Measurements from ENCODE around the gene KDM4C.

- TF ChIP-seq YY1 (IDR thresholded peaks at IDR 0.05; ENCODE audit: low read depth), result no peak
- no peak for TF ChIP-seq TAF1 (IDR thresholded peaks at IDR 0.05; ENCODE audit: low read depth)
- TF ChIP-seq EP300 (IDR thresholded peaks at IDR 0.05; ENCODE audit: borderline replicate concordance), result no peak
- TF ChIP-seq TEAD4 (IDR thresholded peaks at IDR 0.05), result no peak
- TF ChIP-seq FOXM1 (IDR thresholded peaks at IDR 0.05; ENCODE audit: borderline replicate concordance, low read depth), result no peak
- TF ChIP-seq RAD21 (IDR thresholded peaks at IDR 0.05; ENCODE audit: low read depth), result no peak
- no peak for TF ChIP-seq CEBPB (IDR thresholded peaks at IDR 0.05)
Observed at GRCh38 chr9:6896562-6896961, 138.8 kb downstream of the KDM4C start.
